GM12874 (cell line): ENCODE measurements around the gene ZNF277.

Experiments
- TF ChIP-seq, protein P1 (sequence below): IDR thresholded peaks from 2 replicates; pipeline ENCODE4 v1.5.1; 2011; ENCODE audit warnings: low read depth, mild to moderate bottlenecking, control low read depth, low read length, moderate library complexity; ENCODE audit not compliant: insufficient read depth

Gene ZNF277

DNA sequence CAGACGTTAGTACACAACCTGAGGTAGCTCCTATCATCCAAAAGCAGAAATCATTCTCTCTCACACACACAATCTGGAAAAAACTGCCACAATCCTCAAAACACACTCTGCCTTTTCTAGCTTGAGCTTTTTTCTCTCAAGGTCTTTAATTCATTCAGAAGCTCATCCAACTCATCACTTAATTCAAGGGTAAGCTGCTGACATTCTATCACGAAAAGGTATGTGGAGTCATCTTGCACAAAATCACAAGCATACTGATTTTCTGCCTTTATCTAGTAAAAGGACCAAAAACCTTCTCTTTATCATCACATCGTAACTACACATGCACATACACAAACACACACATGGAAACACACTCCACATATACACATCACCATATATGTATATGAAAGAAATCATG lies 32.3 kb upstream of the ZNF277 start:
- TF ChIP-seq, protein P1, sequence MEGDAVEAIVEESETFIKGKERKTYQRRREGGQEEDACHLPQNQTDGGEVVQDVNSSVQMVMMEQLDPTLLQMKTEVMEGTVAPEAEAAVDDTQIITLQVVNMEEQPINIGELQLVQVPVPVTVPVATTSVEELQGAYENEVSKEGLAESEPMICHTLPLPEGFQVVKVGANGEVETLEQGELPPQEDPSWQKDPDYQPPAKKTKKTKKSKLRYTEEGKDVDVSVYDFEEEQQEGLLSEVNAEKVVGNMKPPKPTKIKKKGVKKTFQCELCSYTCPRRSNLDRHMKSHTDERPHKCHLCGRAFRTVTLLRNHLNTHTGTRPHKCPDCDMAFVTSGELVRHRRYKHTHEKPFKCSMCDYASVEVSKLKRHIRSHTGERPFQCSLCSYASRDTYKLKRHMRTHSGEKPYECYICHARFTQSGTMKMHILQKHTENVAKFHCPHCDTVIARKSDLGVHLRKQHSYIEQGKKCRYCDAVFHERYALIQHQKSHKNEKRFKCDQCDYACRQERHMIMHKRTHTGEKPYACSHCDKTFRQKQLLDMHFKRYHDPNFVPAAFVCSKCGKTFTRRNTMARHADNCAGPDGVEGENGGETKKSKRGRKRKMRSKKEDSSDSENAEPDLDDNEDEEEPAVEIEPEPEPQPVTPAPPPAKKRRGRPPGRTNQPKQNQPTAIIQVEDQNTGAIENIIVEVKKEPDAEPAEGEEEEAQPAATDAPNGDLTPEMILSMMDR: no peak

DNA sequence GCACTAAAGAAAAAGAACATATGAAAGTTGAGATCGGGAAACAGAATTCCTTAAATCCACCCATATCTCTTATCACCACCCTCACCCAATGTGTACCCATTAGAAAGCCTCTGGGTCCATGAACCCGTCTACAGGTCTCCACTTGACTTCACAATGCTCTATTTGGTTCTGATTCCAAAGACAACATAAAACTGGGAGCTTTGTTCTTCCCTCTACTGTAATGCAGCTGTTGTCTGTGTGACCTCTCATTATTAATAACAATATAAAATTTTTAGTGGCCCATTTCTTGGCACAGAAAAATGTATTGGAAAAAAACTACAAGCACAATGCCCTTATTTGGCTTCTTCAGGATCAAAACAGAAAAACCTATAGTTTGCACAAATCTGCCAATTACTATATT lies 30.3 kb upstream of the ZNF277 start:
- TF ChIP-seq, protein P1: no peak

DNA sequence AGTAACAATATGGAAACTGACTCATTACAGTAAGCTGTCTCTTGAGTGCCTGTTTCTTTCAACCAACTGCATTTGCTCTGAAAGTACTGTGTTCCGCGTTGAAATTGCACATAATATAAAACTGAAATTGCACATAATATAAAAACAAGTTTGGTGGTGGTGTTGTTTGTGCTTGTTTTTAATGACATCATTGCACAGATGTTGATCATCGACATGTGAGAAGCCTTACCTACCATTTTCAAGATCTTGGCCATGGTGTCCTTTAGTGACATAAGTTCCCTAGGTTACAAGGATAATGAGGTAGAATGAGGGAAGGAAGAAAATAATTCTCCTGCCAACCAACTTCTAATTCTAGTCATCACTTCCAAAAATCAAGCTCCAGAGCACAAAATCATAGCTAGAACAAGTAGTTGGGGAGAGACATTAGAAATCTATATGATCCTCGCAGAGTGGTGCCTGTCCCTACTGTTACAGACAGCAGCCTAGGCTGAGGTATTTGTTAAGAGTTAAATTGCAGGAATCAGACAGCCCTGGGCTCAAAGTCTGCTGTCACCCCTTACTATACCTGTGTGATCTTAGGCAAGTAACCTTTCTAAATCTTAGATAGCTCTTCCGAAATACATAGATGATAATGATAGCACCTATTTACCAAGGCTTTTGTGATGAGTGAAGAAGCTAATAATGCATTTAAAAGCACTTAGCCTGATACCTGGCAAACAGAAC lies 29.6 kb upstream of the ZNF277 start:
- TF ChIP-seq, protein P1: no peak

DNA sequence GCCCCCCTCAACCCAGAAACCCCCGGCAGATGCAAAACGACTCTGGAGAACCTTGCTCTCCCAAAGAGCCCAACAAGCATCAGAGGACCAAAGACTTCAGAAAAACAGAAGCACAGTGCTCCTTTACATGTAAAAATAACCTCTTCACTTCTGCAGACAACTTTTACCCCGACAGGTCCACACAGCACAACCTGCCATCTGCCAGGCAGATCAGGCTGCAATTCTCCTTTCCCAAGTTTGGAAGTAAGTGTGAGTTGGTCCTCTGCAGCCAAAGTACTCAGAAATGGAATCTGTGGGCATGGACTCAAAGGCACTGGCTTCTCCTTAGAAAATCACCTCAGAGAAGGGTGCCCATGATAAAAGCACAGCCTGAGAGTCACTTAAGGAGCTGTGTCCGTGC lies 26.3 kb upstream of the ZNF277 start:
- TF ChIP-seq, protein P1: no peak

- TF ChIP-seq, protein P1: no peak
These were observed 23.7 kb upstream of the ZNF277 start for GRCh38 chr7:112182749-112183148.

GRCh38 chr7:112183266-112183665 lies 23.2 kb upstream of the ZNF277 start:
- TF ChIP-seq, protein P1: no peak

DNA sequence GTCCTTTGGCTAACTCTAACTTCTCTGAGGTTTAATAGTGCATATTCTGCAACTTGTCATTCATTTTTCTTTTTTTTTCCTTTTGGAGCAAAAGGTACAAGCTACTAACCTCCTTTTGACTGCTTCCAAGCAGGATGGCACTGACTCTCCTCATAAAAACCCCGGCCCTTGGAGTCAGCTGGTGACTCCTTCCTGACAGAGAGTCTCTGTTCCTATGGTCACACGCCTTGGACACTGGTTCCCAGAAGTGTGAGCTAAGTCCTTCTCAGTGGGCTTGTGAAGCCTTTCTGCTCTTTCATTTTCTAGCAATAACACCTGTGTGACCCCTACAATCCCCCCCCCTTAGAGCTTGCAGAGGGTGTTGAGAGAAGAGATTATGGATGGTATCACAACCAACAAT lies 22.0 kb upstream of the ZNF277 start:
- TF ChIP-seq, protein P1: no peak
